Chondrocyte (in vitro differentiated cells): ENCODE measurements around the gene TTLL12. TPM values are rescaled to one million over a fixed set of nuclear protein-coding genes. Genes with fewer than 3 reads are reported as not detected.
"Not testable (repeated sequence)": the region's sequence is repeated elsewhere in the genome, so short reads cannot be mapped to it uniquely, and the experiment has no call there.

ENCODE experiments used
- DNase-seq: peaks from one replicate; pipeline ENCODE4 v3.0.0; 2021; ENCODE audit warnings: mixed read lengths, low spot score
- H3K27ac Mint-ChIP-seq: one replicate; pipeline ENCODE4 v1.8.0; 2021; ENCODE audit warnings: mild to moderate bottlenecking, moderate library complexity, mixed read lengths; ENCODE audit not compliant: unreplicated experiment
- H3K27me3 Mint-ChIP-seq: 2 replicates; pipeline ENCODE4 v1.8.0; 2021; ENCODE audit warnings: low read depth, mixed read lengths
- H3K36me3 Mint-ChIP-seq: 2 replicates; pipeline ENCODE4 v1.8.0; 2021; ENCODE audit warnings: low read depth, mixed read lengths
- H3K4me1 Mint-ChIP-seq: 2 replicates; pipeline ENCODE4 v1.8.0; 2021; ENCODE audit warnings: low read depth, mild to moderate bottlenecking, mixed read lengths
- H3K4me3 Mint-ChIP-seq: one replicate; pipeline ENCODE4 v1.8.0; 2021; ENCODE audit warnings: mild to moderate bottlenecking, moderate library complexity, mixed read lengths; ENCODE audit not compliant: unreplicated experiment
- H3K9me3 Mint-ChIP-seq: 2 replicates; pipeline ENCODE4 v1.8.0; 2021; ENCODE audit warnings: low read depth, mixed read lengths
- total RNA-seq: library from RNA; stranded (reverse); gene quantifications from 3 replicates; pipeline ENCODE4 v1.2.1, GENCODE V29; 2021
- TF ChIP-seq, protein P1 (sequence below): fragments of 200-600 bp; sonication (generic); IDR thresholded peaks from 2 replicates; pipeline ENCODE4 v1.5.0; 2021; ENCODE audit warnings: antibody characterized with exemption, mild to moderate bottlenecking, moderate library complexity

The TTLL12 gene
- total RNA-seq, 1 donor from 2014 or later: 35.6 TPM

GRCh38 chr22:43148581-43148980 lies 38.4 kb downstream of the TTLL12 start:
- no peak overlapping the region for H3K27ac Mint-ChIP-seq
- DNase-seq: no peak
- H3K9me3 Mint-ChIP-seq: no peaks in the 10 kb centered on the region
- H3K27me3 Mint-ChIP-seq: no peaks in the 10 kb centered on the region
- no peak overlapping the region for H3K4me3 Mint-ChIP-seq
- peaks cover 17% of the 10 kb centered on the region for H3K4me1 Mint-ChIP-seq
- TF ChIP-seq, protein P1, sequence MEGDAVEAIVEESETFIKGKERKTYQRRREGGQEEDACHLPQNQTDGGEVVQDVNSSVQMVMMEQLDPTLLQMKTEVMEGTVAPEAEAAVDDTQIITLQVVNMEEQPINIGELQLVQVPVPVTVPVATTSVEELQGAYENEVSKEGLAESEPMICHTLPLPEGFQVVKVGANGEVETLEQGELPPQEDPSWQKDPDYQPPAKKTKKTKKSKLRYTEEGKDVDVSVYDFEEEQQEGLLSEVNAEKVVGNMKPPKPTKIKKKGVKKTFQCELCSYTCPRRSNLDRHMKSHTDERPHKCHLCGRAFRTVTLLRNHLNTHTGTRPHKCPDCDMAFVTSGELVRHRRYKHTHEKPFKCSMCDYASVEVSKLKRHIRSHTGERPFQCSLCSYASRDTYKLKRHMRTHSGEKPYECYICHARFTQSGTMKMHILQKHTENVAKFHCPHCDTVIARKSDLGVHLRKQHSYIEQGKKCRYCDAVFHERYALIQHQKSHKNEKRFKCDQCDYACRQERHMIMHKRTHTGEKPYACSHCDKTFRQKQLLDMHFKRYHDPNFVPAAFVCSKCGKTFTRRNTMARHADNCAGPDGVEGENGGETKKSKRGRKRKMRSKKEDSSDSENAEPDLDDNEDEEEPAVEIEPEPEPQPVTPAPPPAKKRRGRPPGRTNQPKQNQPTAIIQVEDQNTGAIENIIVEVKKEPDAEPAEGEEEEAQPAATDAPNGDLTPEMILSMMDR: no peak
- H3K36me3 Mint-ChIP-seq: no peaks in the 10 kb centered on the region

DNA sequence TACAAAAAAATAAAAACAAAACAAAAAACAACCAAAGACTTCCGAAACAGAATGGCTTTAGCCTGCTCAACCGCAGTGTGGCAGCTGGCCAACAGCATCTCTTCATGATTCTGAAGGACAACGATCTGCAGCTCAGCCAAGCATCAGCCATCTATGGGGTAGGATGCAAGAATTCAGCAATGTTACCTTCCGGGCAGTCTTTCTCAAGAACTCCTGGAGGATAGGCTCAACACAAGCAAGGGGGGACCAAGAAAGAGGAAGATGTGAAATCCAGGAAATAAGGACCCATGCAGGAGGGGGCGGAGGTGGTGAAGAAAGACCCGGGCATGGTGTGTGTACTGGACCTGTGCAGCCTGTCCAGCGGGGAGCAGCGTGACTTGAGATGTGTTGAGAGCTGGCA lies 39.1 kb downstream of the TTLL12 start:
- H3K36me3 Mint-ChIP-seq: no peaks in the 10 kb centered on the region
- no peak for DNase-seq
- no peak overlapping the region for H3K27ac Mint-ChIP-seq

GRCh38 chr22:43146332-43146731 lies 40.6 kb downstream of the TTLL12 start:
- not testable (repeated sequence) for H3K9me3 Mint-ChIP-seq, H3K27me3 Mint-ChIP-seq, H3K4me3 Mint-ChIP-seq, DNase-seq, H3K27ac Mint-ChIP-seq, H3K36me3 Mint-ChIP-seq
- peaks cover 22% of the 10 kb centered on the region for H3K4me1 Mint-ChIP-seq

More for the DNA sequence above, 39.1 kb downstream of the TTLL12 start:
- TF ChIP-seq, protein P1: no peak
- Mint-ChIP-seq H3K27me3 (no peaks in the 10 kb centered on the region), H3K4me3 (no peak overlapping the region), H3K9me3 (no peaks in the 10 kb centered on the region), H3K4me1 (peaks cover 18% of the 10 kb centered on the region)

- H3K9me3 Mint-ChIP-seq: not testable (repeated sequence)
Observed at GRCh38 chr22:43145371-43145770, 41.6 kb downstream of the TTLL12 start.

GRCh38 chr22:43144949-43145348 lies 42.0 kb downstream of the TTLL12 start:
- no peak for DNase-seq
- no peak overlapping the region for H3K27ac Mint-ChIP-seq
- H3K4me3 Mint-ChIP-seq: no peak overlapping the region
- H3K36me3 Mint-ChIP-seq: peaks cover 1% of the 10 kb centered on the region
- H3K27me3 Mint-ChIP-seq: no peaks in the 10 kb centered on the region
- peaks cover 16% of the 10 kb centered on the region for H3K4me1 Mint-ChIP-seq
- TF ChIP-seq, protein P1: no peak
- H3K9me3 Mint-ChIP-seq: no peaks in the 10 kb centered on the region

More at GRCh38 chr22:43145371-43145770, 41.6 kb downstream of the TTLL12 start:
- not testable (repeated sequence) for H3K4me3 Mint-ChIP-seq, H3K27me3 Mint-ChIP-seq, H3K36me3 Mint-ChIP-seq, DNase-seq, H3K27ac Mint-ChIP-seq
- H3K4me1 Mint-ChIP-seq: peaks cover 16% of the 10 kb centered on the region

DNA sequence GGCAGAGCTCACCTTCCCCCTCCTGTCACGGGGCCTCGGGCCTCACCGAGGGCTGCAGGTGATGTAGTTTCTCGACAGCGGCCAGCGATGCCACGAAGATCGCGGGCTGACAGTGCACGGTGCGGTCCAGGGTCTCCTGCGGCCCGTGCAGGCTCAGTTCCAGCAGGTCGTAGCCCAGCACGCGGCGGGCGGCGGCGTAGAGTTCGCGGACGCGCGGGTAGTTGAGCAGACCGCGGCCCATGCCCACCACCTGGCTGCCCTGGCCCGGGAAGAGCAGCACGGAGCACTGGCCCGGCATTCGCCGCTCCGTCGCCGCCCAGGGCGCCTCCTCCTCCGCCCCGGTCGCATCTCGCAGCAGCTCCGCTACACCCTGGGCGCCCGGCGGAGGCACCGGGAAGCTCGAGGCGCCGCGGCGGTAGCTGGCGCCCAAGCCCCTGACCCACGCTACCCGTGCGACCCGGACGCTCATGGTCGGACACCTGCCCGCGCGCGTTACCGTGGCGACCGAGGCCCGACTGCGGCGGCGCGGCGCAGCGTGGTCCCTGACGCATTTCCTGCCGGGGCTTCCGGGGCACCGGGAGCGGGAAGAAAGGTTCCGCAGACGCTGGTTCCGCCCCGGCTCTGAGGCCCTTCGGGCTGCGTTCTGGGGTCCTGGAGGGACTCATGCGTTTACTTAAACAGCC lies 43.9 kb downstream of the TTLL12 start, which contains the start of gene MCAT:
Gene MCAT, minus strand, starts transcription at position 519 of the 683 bp plus-strand sequence. Its CDS starts 50 bp downstream, at position 469.
- no peak for DNase-seq
- Mint-ChIP-seq H3K4me1 (peaks cover 16% of the 10 kb centered on the region), H3K4me3 (peak within 1 kb of the TSS; percentile 82), H3K9me3 (no peaks in the 10 kb centered on the region), H3K27me3 (no peaks in the 10 kb centered on the region), H3K27ac (peak within 1 kb of the TSS; percentile 85), H3K36me3 (peaks cover 2% of the 10 kb centered on the region)
- TF ChIP-seq, protein P1: no peak
